ENCODE data around the gene SFXN5. TPM values are rescaled to one million over a fixed set of nuclear protein-coding genes. Genes with fewer than 3 reads are reported as not detected.

Gene SFXN5
- total RNA-seq, 1 experiment from 2014 or later: 25.9 TPM

- TF ChIP-seq, protein P1, sequence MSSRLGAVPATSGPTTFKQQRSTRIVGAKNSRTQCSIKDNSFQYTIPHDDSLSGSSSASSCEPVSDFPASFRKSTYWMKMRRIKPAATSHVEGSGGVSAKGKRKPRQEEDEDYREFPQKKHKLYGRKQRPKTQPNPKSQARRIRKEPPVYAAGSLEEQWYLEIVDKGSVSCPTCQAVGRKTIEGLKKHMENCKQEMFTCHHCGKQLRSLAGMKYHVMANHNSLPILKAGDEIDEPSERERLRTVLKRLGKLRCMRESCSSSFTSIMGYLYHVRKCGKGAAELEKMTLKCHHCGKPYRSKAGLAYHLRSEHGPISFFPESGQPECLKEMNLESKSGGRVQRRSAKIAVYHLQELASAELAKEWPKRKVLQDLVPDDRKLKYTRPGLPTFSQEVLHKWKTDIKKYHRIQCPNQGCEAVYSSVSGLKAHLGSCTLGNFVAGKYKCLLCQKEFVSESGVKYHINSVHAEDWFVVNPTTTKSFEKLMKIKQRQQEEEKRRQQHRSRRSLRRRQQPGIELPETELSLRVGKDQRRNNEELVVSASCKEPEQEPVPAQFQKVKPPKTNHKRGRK (CRISPR knock-in tag; IDR thresholded peaks at IDR 0.05; ENCODE audit: borderline replicate concordance): no peak
- TF ChIP-seq FOXP1 (CRISPR knock-in tag; IDR thresholded peaks at IDR 0.05; ENCODE audit: borderline replicate concordance): no peak
- TF ChIP-seq, protein P2, sequence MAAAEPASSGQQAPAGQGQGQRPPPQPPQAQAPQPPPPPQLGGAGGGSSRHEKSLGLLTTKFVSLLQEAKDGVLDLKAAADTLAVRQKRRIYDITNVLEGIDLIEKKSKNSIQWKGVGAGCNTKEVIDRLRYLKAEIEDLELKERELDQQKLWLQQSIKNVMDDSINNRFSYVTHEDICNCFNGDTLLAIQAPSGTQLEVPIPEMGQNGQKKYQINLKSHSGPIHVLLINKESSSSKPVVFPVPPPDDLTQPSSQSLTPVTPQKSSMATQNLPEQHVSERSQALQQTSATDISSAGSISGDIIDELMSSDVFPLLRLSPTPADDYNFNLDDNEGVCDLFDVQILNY (CRISPR knock-in tag; IDR thresholded peaks at IDR 0.05): no peak
- TF ChIP-seq GABPB1 (CRISPR knock-in tag; IDR thresholded peaks at IDR 0.05): no peak
- TF ChIP-seq AR (CRISPR knock-in tag; IDR thresholded peaks at IDR 0.05): no peak
- no peak for TF ChIP-seq AFF4 (CRISPR knock-in tag; IDR thresholded peaks at IDR 0.05; ENCODE audit: borderline replicate concordance)
- TF ChIP-seq SOX15 (CRISPR knock-in tag; IDR thresholded peaks at IDR 0.05): no peak
- TF ChIP-seq E2F1 (CRISPR knock-in tag; IDR thresholded peaks at IDR 0.05): no peak
- no peak for TF ChIP-seq ZNF416 (CRISPR knock-in tag; IDR thresholded peaks at IDR 0.05)
- TF ChIP-seq ZBTB21 (CRISPR knock-in tag; IDR thresholded peaks at IDR 0.05; ENCODE audit: borderline replicate concordance): no peak
- TF ChIP-seq SP1 (CRISPR knock-in tag; conservative IDR thresholded peaks at IDR 0.05): no peak
- TF ChIP-seq ZMAT4 (CRISPR knock-in tag; IDR thresholded peaks at IDR 0.05): no peak
Observed at GRCh38 chr2:73091696-73092095, 20.2 kb upstream of the SFXN5 start (continued).

DNA sequence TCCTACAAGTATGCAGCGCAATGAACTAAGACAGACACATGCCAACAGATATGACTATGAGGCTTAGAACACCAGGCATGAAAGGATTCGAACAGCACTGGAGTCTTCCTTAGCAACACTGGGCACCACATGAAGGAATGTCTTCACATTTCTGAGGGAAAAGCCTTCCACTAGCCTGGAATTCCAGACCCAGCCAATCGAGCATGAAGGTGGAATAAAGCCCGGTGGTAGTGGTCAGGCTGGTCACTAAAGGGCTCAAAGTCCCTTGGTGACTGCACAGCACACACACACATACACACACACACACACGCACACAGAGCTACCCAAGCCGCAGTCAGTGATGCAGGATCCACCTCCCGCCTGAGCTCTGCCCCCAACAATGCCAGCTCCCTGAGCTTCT lies 19.7 kb upstream of the SFXN5 start:
- ATAC-seq: no peak
- TF ChIP-seq ZNF317 (CRISPR knock-in tag; IDR thresholded peaks at IDR 0.05; ENCODE audit: borderline replicate concordance, low read depth) (no peak), ZNF425 (CRISPR knock-in tag; conservative IDR thresholded peaks at IDR 0.05) (no peak), NR1H2 (CRISPR knock-in tag; IDR thresholded peaks at IDR 0.05) (no peak), ZNF219 (CRISPR knock-in tag; IDR thresholded peaks at IDR 0.05; ENCODE audit: borderline replicate concordance) (no peak)
- no peak for DNase-seq (ENCODE audit: low spot score)
- no peaks in the 10 kb centered on the region for H3K27me3 Mint-ChIP-seq (ENCODE audit: low read depth)
- no peaks in the 10 kb centered on the region for H3K4me1 Mint-ChIP-seq
- H3K9me3 Mint-ChIP-seq: no peaks in the 10 kb centered on the region
- H3K4me3 Mint-ChIP-seq: no peak overlapping the region
- no peak overlapping the region for H3K27ac Mint-ChIP-seq
- CTCF ChIA-PET: interaction anchor here (3.5 kb wide), 2 partner anchors 66 to 86 kb away, joined by 20 read pairs; no protein-coding TSS in a partner anchor
- POLR2A ChIA-PET: no interaction called here
- no peaks in the 10 kb centered on the region; the same call in 1 of the 2 replicates for H3K36me3 Mint-ChIP-seq
